ENCODE results near the gene KCNQ1OT1.
"Not testable (repeated sequence)": the region's sequence is repeated elsewhere in the genome, so short reads cannot be mapped to it uniquely, and the experiment has no call there.

Gene KCNQ1OT1

GRCh38 chr11:2652333-2653197 is 47.2 kb downstream of the KCNQ1OT1 start:
- DNase-seq (ENCODE audit: low spot score), result no peak

DNA sequence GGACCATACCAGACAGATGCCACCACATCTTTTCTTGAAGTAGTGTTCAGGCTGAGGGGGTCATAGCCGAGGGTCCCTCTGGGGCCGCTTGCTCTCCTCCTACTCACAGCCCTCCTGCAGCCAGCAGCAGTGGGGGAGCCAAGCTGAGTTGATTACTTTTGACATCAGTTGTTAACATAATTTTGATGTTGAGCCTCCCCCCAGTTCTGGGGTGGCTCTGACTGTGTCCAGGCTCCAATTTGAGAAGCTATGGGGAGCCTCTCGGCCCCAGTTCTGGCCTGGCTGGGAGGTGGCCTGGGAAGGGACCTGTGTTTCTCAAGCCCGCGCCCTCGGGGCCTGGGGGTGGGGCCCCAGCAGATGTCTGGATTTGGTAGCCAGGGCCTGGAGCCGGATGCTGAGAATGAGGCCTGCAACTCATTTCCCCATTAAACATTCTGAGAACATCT is 47.9 kb downstream of the KCNQ1OT1 start:
- DNase-seq (ENCODE audit: low spot score), result no peak

DNA sequence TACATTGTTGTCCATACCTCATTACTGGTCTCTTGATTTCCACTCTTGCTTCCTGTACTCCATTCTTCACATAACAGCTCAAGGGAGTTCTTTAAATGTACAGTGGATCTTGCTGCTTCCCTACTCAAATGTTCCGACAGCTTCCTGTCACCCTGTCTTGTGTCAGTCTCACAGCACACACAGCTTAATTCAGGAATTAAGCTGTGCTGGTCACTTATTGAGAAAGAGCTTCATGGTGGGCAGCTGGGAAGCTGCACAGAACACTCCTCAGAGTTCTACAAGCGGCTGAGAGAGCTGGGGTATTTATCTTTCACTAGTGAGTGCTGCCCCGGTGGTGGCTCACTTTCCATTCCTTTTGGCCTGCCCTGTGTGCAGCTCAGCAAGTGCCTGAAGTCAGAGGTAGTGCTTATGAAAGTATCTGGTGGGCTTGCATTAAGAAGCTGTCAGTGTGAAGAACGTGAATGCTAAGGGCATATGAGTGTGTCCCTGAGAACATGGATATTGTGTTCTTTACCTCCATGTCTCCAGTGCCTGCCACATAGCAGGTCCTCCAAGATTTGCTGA is 48.7 kb downstream of the KCNQ1OT1 start:
- DNase-seq (ENCODE audit: low spot score), result no peak

- DNase-seq (ENCODE audit: low spot score), result no peak
Measured at GRCh38 chr11:2650343-2650867, 49.4 kb downstream of the KCNQ1OT1 start.

DNA sequence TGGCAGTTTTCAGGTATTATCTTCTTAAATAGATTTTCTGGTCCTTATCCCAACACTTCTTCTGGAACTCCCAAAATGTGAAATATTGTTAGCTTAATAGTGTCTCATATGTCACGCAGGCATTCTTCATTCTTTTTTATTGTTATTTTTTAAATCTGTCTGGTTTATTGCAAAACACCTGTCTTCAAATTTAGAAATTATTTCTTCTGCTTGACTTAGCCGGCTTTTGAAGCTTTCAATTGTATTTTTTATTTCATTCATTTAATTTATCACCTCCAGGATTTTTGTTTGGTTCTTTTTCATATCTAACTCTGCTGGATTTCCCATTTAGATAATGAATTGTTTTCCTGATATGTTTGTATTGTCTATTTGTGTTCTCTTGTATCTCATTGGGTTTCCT is 49.9 kb downstream of the KCNQ1OT1 start:
- no peak for DNase-seq (ENCODE audit: low spot score)

- no peak for DNase-seq (ENCODE audit: low spot score)
Measured at GRCh38 chr11:2649400-2649799, 50.4 kb downstream of the KCNQ1OT1 start.

DNA sequence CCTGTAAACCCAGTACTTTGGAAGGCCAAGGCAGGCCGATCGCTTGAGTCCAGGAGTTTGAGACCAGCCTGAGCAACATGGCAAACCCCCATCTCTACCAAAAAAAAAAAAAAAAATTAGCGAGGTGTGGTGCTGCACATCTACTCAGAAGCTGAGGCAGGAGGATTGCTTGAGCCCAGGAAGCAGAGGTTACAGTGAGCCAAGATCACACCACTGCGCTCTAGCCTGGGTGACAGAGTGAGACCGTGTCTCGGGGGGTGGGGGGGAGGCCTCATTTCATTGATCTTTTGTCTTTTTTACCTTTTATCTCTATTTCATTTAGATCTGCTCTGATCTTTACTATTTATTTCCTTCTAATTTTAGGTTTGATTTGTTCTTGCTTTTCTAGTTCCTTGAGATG is 51.8 kb downstream of the KCNQ1OT1 start:
- DNase-seq (ENCODE audit: low spot score), result no peak

- DNase-seq (ENCODE audit: low spot score), result no peak
Measured at GRCh38 chr11:2647167-2647566, 52.6 kb downstream of the KCNQ1OT1 start.

- DNase-seq (ENCODE audit: low spot score), result no peak
Measured at GRCh38 chr11:2645779-2646118, 54.0 kb downstream of the KCNQ1OT1 start.

- no peak for DNase-seq (ENCODE audit: low spot score)
Measured at GRCh38 chr11:2644844-2645778, 54.7 kb downstream of the KCNQ1OT1 start.

DNA sequence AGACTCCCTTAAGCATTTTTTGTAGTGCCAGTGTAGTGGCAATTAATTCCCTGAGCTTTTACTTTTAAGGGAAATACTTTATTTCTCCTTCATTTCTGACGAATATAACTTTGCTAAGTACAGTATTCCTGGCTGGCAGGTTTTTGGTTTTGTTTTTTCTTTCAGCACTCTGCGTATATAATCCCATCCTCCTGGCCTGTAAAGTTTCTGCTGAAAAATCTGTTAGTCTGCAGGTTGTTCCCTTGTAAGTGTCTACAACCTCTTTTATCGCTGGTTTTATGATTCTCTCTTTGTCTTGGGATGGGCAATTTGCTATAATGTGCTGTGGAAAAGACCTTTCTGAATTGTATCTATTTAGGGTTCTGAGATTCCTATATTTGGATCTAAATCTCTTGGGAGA is 56.0 kb downstream of the KCNQ1OT1 start:
- no peak for DNase-seq (ENCODE audit: low spot score)

GRCh38 chr11:2641623-2642022 is 58.2 kb downstream of the KCNQ1OT1 start:
- no peak for DNase-seq (ENCODE audit: low spot score)

DNA sequence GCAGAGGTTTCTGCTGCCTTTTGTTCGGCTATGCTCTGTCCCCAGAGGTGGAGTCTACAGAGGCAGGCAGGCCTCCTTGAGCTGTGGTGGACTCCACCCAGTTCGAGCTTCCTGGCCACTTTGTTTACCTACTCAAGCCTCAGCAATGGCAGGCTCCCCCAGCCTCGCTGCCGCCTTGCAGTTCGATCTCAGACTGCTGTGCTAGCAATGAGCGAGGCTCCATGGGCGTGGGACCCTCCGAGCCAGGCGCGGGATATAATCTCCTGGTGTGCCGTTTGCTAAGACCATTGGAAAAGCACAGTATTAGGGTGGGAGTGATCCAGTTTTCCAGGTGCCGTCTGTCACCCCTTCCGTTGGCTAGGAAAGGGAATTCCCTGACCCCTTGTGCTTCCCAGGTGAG is 60.0 kb downstream of the KCNQ1OT1 start:
- DNase-seq (ENCODE audit: low spot score), result not testable (repeated sequence)

- no peak for DNase-seq (ENCODE audit: low spot score)
Measured at GRCh38 chr11:2631161-2631560, 68.6 kb downstream of the KCNQ1OT1 start.

DNA sequence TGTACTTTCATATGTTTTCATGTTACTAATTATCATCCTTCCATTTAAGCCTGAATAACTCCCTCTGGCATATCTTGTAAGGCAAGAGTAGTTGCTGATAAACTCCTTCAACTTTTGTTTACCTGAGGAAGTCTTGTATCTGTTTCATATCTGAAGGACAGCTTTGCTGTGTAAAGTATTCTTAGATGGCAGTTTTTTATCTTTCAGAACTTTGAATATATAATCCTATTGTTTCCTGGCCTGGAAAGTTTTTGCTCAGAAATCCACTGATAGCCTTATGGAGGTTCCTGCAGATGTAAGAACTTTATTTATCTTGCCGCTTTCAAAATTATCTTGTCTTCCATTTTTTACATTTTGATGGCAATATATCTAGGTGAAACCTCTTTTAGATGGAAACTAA is 69.1 kb downstream of the KCNQ1OT1 start:
- DNase-seq (ENCODE audit: low spot score), result no peak

- DNase-seq (ENCODE audit: low spot score), result no peak
Measured at GRCh38 chr11:2625183-2625582, 74.6 kb downstream of the KCNQ1OT1 start.

- DNase-seq (ENCODE audit: low spot score), result no peak
Measured at GRCh38 chr11:2621894-2622293, 77.9 kb downstream of the KCNQ1OT1 start.

- no peak for DNase-seq (ENCODE audit: low spot score)
Measured at GRCh38 chr11:2612884-2613571, 86.8 kb downstream of the KCNQ1OT1 start.

DNA sequence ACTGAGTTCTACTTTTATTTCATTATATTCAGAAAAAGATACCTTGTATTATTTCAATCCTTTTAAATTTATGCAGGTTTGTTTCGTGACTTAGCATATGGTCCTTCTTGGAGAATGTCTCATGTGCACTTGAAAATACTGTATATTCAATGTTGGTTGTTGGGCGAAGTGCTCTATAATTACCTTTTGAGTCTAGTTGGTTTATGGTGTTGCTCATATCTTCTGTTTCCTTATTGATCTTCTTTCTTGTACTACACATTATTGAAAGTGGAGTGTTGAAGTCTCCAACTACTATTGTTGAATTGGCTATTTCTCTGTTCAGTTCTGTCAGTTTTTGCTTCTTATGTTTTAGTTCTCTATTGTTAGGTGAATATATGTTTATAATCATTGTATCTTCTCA is 90.4 kb downstream of the KCNQ1OT1 start:
- no peak for DNase-seq (ENCODE audit: low spot score)

DNA sequence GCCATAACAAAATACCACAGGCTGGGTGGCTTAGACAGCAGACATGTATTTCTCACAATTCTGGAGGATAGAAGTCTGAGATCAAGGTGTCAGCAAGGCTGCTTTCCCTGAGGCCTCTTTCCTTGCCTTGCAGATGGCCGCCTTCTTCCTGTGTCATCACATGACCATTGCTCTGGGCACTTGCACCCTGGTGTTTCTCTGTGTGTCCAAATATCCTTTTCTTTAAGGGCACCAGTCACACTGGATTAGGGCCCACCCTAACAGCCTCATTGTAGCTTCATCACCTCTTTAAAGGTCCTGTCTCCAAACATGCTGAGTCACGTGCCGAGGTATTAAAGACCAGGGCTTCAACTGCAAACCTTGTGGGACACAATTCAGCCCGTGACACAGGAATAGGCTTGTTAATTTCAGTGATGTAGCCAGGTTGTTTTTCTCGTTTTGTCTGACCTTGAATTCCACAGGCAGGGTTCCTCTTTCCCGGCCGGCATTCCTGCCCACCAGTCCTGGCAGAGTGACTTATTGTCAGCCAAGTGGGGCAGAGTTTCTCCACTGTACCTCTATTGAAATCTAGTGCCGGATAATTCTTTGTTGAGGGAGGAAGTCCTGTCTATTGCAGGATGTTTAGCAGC is 100.1 kb downstream of the KCNQ1OT1 start:
- no peak for DNase-seq (ENCODE audit: low spot score)

- no peak for DNase-seq (ENCODE audit: low spot score)
Measured at GRCh38 chr11:2595204-2595603, 104.6 kb downstream of the KCNQ1OT1 start.
